ENCODE data around the gene FBXW12.

Gene FBXW12

GRCh38 chr3:48422272-48422671 is 50.3 kb downstream of the FBXW12 start:
- no peak for DNase-seq (ENCODE audit: low spot score)

GRCh38 chr3:48422681-48423080 is 50.7 kb downstream of the FBXW12 start:
- DNase-seq (ENCODE audit: low spot score): no peak

GRCh38 chr3:48423241-48423882 is 51.3 kb downstream of the FBXW12 start:
- DNase-seq (ENCODE audit: low spot score): no peak

GRCh38 chr3:48423883-48424695 is 52.1 kb downstream of the FBXW12 start:
- DNase-seq (ENCODE audit: low spot score): no peak

- no peak for DNase-seq (ENCODE audit: low spot score)
Observed at GRCh38 chr3:48425281-48425812, 53.3 kb downstream of the FBXW12 start.

GRCh38 chr3:48426401-48426909 is 54.4 kb downstream of the FBXW12 start:
- DNase-seq (ENCODE audit: low spot score): no peak

- DNase-seq (ENCODE audit: low spot score): no peak
Observed at GRCh38 chr3:48426944-48427629, 55.1 kb downstream of the FBXW12 start.

- DNase-seq (ENCODE audit: low spot score): no peak
Observed at GRCh38 chr3:48427630-48427962, 55.6 kb downstream of the FBXW12 start.

GRCh38 chr3:48428088-48428571 is 56.1 kb downstream of the FBXW12 start:
- no peak for DNase-seq (ENCODE audit: low spot score)

GRCh38 chr3:48428572-48429316 is 56.7 kb downstream of the FBXW12 start:
- DNase-seq (ENCODE audit: low spot score): no peak

- peak; percentile 90 for DNase-seq (ENCODE audit: low spot score)
Observed at GRCh38 chr3:48429317-48429959, 57.4 kb downstream of the FBXW12 start.

GRCh38 chr3:48429960-48430707 is 58.1 kb downstream of the FBXW12 start, which contains the start of gene PLXNB1:
Gene PLXNB1 (minus strand): TSS chr3:48430086. CDS start chr3:48424611, 5,475 bp downstream.
- no peak for DNase-seq (ENCODE audit: low spot score)

GRCh38 chr3:48430708-48431101 is 58.7 kb downstream of the FBXW12 start:
- no peak for DNase-seq (ENCODE audit: low spot score)

- no peak for DNase-seq (ENCODE audit: low spot score)
Observed at GRCh38 chr3:48431224-48432029, 59.4 kb downstream of the FBXW12 start.

GRCh38 chr3:48432411-48433371 is 60.7 kb downstream of the FBXW12 start:
- DNase-seq (ENCODE audit: low spot score): no peak

- no peak for DNase-seq (ENCODE audit: low spot score)
Observed at GRCh38 chr3:48433472-48434118, 61.6 kb downstream of the FBXW12 start.

GRCh38 chr3:48434591-48435222 is 62.7 kb downstream of the FBXW12 start:
- DNase-seq (ENCODE audit: low spot score): no peak
